Thyroid gland (tissue), 4 donors: ENCODE data around the gene JADE3. TPM values are rescaled to one million over a fixed set of nuclear protein-coding genes. Genes with fewer than 3 reads are reported as not detected.

Experiments
- DNase-seq, 2 donors: peaks; one replicate each; pipeline ENCODE4 v3.0.0-alpha.2; 2019
- H3K27ac ChIP-seq, 3 donors: fragments of 200-600 bp; sonication (generic); 1 replicate in 2 of 3; 2 replicates in 1 of 3; pipeline ENCODE4 v1.5.1; 2016 to 2019; ENCODE audit warnings: mild to moderate bottlenecking in 1 of 3, moderate library complexity in 1 of 3
- H3K27me3 ChIP-seq: fragments of 200-600 bp; sonication (generic); one replicate; pipeline ENCODE4 v1.5.1; 2019
- H3K36me3 ChIP-seq, 2 donors: fragments of 200-600 bp; sonication (generic); one replicate each; pipeline ENCODE4 v1.5.1; 2016 to 2019
- H3K4me1 ChIP-seq, 2 donors: fragments of 200-600 bp; sonication (generic); one replicate each; pipeline ENCODE4 v1.5.1; 2017 to 2019
- H3K4me3 ChIP-seq, 3 donors: fragments of 200-600 bp; sonication (generic); replicated peaks in 1 of 3; 1 replicate in 2 of 3; 2 replicates in 1 of 3; pipeline ENCODE4 v1.5.1; 2016; ENCODE audit warnings: mild to moderate bottlenecking in 1 of 3
- H3K9me3 ChIP-seq: fragments of 200-600 bp; sonication (generic); one replicate; pipeline ENCODE4 v1.5.1; 2017
- POLR2A ChIP-seq, 2 donors: fragments of 450-650 bp; IDR thresholded peaks; one replicate each; pipeline ENCODE4 v1.6.1; 2017; ENCODE audit warnings: antibody characterized with exemption in 2 of 2, mild to moderate bottlenecking in 2 of 2, moderate library complexity in 1 of 2
- WGBS, 2 donors: methylation state at CpG; one replicate each; pipeline ENCODE4 v1.1.5; 2017; 5-methylcytosine and 5-hydroxymethylcytosine counted together
- intact Hi-C: fragments of 100-400 bp; cut with DNase I; formaldehyde crosslinking; loops from one replicate; pipeline ENCODE4 v1.15.1; 2023
- total RNA-seq, 4 donors: library from RNA; depleted of rRNA; stranded (reverse); fragments of >200 nt; gene quantifications; one replicate each; pipeline ENCODE4 v1.2.3, GENCODE V29; 2016
- TF ChIP-seq, protein P1 (sequence below), 6 experiments: fragments of 200-600 bp in 3 of 6; fragments of 450-650 bp in 3 of 6; sonication (generic) in 3 of 6; IDR thresholded peaks; one replicate each; pipeline ENCODE4 v1.5.1; 2016 to 2019; ENCODE audit warnings: antibody characterized with exemption in 6 of 6, mild to moderate bottlenecking in 2 of 6, inconsistent platforms in 1 of 6, moderate library complexity in 1 of 6

Gene JADE3
- total RNA-seq, 4 donors from 2014 or later, result 6.0 to 8.5 (median 7.8) TPM

DNA sequence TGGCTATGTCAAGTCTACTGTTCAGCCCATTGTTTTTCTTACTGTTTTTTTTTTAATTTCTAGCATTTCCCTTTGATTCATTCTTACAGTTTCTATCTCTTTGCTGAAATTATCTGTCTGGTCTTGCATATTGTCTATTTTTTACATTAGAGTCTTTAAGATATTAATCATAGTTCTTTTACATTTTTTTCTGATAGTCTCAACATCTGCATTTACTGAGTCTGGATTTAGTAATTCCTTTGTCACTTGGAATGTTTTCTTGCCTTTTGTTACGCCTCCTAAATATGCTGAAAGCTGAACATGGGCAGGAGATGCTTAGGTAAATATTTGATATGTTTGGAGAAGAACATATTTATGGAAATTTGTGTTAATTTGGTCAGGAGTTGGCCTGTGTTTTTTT, 10.4 kb downstream of the JADE3 start:
- no peaks in the 10 kb centered on the region for H3K36me3 ChIP-seq
- H3K4me3 ChIP-seq, result no peak overlapping the region
- no peaks in the 10 kb centered on the region for H3K9me3 ChIP-seq
- H3K27me3 ChIP-seq, result no peaks in the 10 kb centered on the region
- H3K27ac ChIP-seq, result no peak overlapping the region
- DNase-seq, result no peak
- TF ChIP-seq, protein P1, sequence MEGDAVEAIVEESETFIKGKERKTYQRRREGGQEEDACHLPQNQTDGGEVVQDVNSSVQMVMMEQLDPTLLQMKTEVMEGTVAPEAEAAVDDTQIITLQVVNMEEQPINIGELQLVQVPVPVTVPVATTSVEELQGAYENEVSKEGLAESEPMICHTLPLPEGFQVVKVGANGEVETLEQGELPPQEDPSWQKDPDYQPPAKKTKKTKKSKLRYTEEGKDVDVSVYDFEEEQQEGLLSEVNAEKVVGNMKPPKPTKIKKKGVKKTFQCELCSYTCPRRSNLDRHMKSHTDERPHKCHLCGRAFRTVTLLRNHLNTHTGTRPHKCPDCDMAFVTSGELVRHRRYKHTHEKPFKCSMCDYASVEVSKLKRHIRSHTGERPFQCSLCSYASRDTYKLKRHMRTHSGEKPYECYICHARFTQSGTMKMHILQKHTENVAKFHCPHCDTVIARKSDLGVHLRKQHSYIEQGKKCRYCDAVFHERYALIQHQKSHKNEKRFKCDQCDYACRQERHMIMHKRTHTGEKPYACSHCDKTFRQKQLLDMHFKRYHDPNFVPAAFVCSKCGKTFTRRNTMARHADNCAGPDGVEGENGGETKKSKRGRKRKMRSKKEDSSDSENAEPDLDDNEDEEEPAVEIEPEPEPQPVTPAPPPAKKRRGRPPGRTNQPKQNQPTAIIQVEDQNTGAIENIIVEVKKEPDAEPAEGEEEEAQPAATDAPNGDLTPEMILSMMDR (IDR thresholded peaks at IDR 0.05), result no peak
- TF ChIP-seq POLR2A (IDR thresholded peaks at IDR 0.05), result no peak
- intact Hi-C loops, result no loop called here
- 88 to 96% methylated on average over 1 of the region's 1 CpG for WGBS, 2 donors
- H3K4me1 ChIP-seq, result no peaks in the 10 kb centered on the region

DNA sequence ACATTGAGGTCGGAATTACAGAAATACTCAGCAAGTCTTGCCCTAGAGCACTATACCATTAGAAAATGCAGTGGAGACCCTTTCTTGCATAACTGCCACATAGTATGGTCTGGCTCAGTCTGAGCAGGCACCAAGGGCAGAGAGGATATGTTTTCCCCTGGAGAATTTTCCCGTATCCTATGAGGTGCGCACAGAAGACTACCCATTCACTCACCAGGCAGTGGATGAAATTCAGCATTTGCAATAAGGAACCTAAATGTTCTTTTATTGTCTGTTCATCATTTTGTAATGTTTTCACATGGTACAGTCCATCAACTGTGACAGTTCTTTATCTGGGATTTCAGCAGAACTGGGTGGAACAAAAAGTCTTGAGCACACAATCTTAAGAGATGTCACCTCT, 15.5 kb downstream of the JADE3 start:
- no peak overlapping the region for H3K27ac ChIP-seq
- H3K4me1 ChIP-seq, result no peaks in the 10 kb centered on the region
- TF ChIP-seq POLR2A (IDR thresholded peaks at IDR 0.05), result no peak
- TF ChIP-seq, protein P1 (IDR thresholded peaks at IDR 0.05), result no peak
- 95 to 98% methylated on average over 3 of the region's 3 CpGs for WGBS, 2 donors
- no peak overlapping the region for H3K4me3 ChIP-seq
- intact Hi-C loops, result no loop called here
- H3K27me3 ChIP-seq, result no peaks in the 10 kb centered on the region
- no peak for DNase-seq
- H3K36me3 ChIP-seq, result no peaks in the 10 kb centered on the region
- no peaks in the 10 kb centered on the region for H3K9me3 ChIP-seq

DNA sequence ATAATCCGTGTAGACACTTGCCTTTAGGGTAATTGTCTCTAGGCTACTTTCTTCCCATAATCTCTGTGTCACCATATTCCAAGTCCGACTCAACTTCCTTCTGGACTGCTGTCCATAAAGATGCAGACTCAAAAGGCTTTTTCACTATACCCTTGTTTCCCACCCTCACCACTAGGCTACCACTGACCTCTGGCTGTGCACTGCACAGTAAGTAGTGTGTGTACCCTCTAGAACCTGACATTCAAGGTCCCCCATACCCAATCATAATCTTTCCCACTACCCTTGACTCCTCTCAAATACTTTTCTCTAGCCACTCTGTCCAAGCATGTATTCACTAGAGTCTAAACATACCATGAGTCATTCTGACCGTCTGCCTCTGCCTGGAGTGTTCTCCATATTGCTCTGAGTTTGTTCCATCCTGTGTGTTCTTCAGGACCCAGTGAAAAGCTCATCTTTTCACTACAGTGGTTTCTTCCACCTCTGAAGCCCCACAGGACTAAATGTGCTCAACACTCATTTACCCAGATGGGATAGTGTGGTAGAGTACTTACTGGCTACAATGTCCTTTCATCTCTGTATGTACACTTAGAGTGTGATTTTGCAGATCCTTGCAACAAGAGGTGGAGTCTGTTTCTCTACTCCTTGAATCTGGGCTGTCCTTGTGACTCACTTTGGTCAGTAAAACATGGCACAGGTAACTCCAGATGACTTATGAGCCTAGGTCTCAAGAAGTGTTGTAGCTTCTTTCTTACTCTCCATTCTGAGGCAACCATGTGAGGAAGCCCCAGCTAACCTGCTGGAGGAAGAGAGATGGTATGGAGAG, 17.4 kb downstream of the JADE3 start:
- Histone ChIP-seq H3K36me3 (no peaks in the 10 kb centered on the region), H3K9me3 (no peaks in the 10 kb centered on the region), H3K4me3 (no peak overlapping the region), H3K27ac (no peak overlapping the region), H3K4me1 (no peaks in the 10 kb centered on the region), H3K27me3 (no peaks in the 10 kb centered on the region)
- WGBS, 2 donors, result 74 to 78% methylated on average over 3 of the region's 3 CpGs
- no peak for TF ChIP-seq POLR2A (IDR thresholded peaks at IDR 0.05)
- TF ChIP-seq, protein P1 (IDR thresholded peaks at IDR 0.05), result no peak
- no peak for DNase-seq
- intact Hi-C loops, result no loop called here

DNA sequence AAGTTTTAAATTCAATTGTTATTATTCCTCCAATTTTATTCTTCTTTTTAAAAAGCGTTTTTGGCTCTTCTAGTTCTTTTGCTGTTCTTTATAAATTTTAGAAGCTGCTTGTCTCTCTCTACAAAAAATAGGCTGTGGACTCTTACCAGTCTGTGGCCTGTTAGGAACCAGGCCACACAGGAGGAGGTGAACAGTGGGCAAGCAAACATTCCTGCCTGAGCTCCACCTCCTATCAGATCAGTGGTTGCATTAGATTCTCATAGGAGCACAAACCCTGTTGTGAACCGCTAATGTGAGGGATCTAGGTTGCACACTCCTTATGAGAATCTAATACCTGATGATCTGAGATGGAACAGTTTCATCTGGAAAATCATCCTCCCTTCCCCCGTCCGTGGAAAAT, 23.1 kb downstream of the JADE3 start:
- Histone ChIP-seq H3K27ac (no peak overlapping the region), H3K36me3 (no peaks in the 10 kb centered on the region), H3K27me3 (no peaks in the 10 kb centered on the region), H3K4me3 (no peak overlapping the region), H3K9me3 (no peaks in the 10 kb centered on the region), H3K4me1 (no peaks in the 10 kb centered on the region)
- intact Hi-C loops, result no loop called here
- whole genome bisulfite sequencing, 2 donors, result 85 to 89% methylated on average over 4 of the region's 4 CpGs
- TF ChIP-seq, protein P1 (IDR thresholded peaks at IDR 0.05), result no peak
- TF ChIP-seq POLR2A (IDR thresholded peaks at IDR 0.05), result no peak
- no peak for DNase-seq

DNA sequence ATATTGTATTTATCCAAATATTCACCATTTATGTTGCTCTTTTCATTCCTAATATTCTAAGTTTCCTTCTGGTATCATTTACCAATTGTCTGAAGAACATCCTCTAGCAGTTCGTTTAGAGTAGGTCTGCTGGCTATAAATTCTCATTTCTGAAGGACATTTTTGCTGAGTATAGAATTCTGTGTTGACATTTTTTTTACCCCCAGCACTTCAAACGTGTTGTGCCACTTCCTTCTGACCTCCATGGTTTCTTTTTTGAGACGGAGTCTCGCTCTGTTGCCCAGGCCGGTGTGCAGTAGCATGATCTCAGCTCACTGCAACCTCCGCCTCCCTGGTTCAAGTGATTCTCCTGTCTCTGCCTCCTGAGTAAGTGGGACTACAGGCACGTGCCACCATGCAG, 26.4 kb downstream of the JADE3 start:
- WGBS, 2 donors, result 92 to 94% methylated on average over 5 to 7 of the region's 7 CpGs

More for the DNA sequence above, 26.4 kb downstream of the JADE3 start:
- no peak overlapping the region for H3K4me3 ChIP-seq
- H3K27ac ChIP-seq, result no peak overlapping the region
- H3K36me3 ChIP-seq, result no peaks in the 10 kb centered on the region
- intact Hi-C loops, result no loop called here
- H3K4me1 ChIP-seq, result no peaks in the 10 kb centered on the region
- TF ChIP-seq, protein P1 (IDR thresholded peaks at IDR 0.05), result no peak
- H3K27me3 ChIP-seq, result no peaks in the 10 kb centered on the region
- no peaks in the 10 kb centered on the region for H3K9me3 ChIP-seq
- no peak for DNase-seq
